ENCODE measurements around the gene CPEB3.
"Not testable (repeated sequence)": the region's sequence is repeated elsewhere in the genome, so short reads cannot be mapped to it uniquely, and the experiment has no call there.

Gene CPEB3

DNA sequence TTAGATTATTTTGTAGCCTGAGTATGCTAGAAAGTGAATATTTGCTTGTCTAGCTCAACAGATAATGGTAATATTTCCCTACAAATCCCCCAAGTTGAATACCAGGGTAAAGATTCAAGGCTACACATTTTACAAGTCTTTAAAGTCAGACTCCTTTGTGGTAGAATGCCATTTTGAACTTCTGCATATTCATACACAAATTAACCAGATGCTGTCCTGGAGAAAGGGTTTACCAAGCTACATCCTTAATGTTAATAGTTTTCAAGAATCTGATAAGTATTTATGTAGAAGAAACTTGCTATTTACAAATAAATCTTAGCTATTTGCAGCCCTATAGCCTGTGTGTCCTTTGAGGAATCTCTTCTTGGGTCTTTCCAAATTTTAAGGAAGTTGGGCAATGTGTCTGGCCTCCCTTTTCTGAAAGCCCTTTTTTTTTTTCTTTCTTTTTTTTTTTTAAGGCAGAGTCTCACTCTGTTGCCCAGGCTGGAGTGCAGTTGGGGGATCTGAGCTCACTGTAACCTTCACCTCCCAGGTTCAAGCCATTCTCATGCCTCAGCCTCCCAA is 82.6 kb downstream of the CPEB3 start:
- no peak for DNase-seq

DNA sequence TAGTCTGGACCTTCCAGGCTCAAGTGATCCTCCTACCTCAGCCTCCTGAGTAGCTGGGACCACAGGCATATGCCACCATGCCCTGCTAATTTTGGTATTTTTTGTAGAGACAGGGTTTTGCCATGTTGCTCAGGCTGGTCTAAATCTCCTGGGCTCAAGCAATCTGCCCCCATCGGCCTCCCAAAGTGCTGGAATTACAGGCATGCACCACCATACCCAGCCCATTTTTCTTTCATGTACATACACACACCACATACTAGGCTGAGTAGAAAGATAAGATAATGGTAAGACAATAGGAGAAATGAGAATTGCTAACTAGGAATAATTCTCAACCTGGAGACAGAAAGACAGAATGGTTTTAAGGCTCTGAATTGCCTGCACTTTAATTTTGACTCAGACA is 83.8 kb downstream of the CPEB3 start:
- DNase-seq: no peak

DNA sequence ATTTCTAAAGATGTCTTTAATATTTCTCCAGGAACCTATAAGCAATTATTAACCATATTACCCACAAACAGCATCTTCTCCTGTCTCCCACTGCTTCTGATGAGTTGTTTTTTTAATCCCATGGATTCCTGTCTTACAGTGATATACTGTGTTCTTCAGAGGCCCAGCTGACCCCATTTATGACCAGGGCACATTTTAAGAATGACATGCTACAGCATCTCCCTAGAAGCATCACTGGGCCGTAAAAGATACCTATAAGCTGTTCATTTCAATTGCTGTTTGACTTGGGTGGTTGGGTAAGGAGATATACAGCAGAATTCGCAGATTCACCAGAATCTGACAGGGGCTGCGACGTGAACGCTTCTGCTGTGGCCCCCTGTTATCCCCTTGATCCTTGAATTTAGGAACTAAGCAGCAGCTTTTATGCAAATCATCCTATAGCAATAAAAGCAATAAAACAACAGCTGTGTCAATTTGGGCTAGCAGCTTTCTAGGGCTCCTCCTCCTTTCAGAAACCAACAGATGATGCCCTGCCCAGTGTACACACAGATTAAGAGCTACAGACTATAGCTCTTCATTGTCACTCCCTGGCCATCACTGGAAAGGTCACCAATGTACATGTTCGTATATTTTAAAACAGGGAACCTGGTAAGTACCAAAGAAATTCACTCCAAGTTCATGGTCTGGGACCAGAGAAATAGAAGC is 86.8 kb downstream of the CPEB3 start:
- DNase-seq: peak; percentile 30 to 75

DNA sequence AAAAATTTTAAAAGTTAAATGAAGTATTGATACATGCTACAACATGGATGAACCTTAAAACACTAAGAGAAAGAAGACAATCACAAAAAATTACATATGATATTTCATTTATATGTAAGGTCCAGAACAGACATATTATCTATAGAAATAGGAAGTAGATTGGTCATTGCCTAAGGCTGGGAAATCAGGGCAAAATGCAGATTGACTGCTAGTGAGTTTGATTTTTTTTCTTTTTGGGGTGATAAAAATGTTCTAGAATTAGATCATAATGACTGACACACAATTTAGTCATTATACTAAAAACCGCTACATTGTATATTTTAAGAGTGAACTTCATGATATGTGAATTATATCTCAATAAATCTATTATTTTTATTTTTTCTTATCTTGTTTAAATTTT is 88.3 kb downstream of the CPEB3 start:
- no peak for DNase-seq

DNA sequence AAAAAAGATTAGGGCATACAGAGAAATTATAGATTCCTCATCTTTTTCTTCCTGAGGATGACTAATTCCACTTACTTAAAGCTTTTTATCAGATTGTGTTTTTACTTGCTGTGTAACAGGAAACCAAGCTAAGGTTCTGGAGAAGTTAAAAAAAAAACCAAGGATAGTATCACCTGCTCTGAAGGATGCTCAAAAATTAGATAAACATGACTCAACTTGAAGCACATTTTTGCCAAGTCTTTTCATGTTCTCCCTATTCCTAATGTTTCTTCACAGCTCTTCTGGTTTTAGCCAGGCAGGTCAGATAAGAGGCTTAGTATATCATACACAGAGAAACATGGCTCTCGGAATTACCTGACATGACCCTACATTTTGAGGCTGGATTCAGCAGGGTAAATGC is 90.3 kb downstream of the CPEB3 start:
- DNase-seq: no peak

DNA sequence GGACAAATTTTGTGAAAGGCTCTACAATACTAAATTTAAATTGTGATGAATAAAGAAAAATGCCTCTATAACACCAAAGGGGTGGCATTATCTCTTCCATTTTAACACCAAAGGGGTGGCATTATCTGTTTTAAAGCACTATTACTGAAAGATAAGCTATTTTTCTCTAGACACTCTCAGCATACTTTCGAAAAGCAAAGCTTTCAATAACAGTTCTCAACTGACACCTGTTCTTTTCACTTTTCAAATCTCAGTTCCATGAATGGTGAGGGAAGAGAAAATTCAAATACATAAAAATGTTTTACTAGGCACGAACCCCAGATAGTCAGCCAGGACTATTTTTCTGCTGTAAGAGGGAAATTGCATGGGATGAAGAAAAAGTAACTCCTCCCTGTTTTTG is 103.8 kb downstream of the CPEB3 start:
- DNase-seq: no peak

DNA sequence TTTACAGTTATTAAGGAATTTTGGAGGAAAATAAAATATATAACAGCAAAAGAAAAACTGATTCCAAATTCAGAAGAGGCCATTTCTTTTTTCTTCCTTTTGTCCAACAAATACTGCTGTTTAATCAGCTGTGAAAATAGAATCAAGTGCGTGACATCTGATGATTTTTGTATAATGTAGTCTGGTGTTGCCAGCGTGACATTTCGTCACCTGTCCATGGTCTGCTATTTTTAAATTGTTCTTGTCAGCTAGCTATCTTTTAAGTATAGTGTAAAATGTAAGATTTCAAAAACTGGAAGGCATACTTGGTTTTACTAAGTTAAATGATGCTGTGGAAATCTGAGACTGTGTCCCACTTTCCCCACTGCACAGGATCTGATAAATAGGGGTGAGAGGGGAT is 105.9 kb downstream of the CPEB3 start:
- no peak for DNase-seq

DNA sequence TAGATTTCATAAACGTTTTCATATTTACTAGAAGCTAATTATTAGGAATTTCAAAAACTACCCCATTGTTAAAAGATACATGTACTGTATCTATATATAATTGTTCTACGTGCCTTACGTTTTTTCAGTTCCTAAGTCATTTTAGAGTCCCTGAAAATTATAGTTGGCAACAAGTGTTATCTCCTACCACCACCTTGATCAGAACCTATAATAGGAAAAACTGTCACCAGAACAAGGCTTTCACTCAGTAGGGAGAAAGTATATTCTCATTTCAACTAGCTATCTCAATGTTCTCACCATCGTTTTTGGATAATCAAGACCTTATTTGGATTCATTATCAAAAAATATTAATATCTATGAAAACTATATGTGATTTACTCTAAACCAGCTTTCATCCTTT is 107.7 kb downstream of the CPEB3 start:
- no peak for DNase-seq

DNA sequence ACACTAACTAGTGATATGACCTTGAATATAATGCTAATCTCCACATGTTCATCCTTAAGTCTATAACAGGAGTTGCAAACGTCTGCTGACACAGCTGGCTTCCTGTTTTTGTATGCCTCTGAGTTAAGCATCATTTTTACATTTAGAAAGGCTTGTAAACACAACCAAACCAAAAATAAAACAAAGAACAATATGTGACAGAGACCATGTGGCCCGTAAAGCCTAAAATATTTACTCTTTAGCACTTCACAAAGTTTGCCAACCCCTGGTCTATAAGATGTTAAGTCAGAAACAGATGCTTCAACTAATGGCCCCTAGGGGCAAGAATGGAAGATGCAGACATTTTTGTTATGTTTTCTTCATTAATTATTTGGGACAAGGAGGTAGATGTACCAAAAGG is 109.3 kb downstream of the CPEB3 start:
- DNase-seq: peak in 1 of 2 experiments; percentile 4

DNA sequence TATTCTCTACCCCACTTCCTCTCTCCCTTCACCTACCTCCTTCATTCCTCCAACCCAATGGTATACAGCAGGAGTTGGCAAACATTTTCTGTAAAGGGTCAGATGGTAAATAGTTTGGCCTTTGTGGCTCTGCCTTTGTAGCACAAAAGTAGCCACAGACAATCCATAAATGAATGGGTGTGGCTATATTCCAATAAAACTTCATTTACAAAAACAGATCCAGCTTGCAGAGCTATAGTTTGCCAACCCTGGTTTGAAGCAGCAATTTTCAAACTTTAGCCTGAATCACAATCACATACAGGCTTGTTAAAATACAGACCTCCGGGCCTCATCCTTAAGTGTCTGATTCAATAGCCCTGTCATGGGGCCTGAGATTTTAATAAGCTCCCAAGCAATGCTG is 110.5 kb downstream of the CPEB3 start:
- DNase-seq: no peak

DNA sequence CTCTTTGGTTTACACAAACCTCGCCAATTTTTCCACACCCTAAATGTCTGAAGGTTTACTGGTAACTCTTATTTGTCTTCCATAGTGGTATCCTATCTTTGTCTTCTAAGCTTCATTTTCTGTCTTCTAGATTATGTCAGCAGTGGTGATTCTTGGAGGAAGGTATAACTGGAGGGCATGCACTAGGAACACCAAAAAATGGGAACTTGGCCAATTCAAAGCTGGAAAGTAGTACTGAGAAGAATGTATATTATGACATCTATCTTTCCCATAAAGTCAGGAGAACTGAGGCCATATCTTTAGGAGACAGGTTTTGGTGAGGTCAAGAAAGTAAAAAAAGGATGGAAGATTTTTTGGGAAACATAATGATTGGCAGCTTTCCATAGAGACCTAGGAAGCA is 113.3 kb downstream of the CPEB3 start:
- DNase-seq: no peak

DNA sequence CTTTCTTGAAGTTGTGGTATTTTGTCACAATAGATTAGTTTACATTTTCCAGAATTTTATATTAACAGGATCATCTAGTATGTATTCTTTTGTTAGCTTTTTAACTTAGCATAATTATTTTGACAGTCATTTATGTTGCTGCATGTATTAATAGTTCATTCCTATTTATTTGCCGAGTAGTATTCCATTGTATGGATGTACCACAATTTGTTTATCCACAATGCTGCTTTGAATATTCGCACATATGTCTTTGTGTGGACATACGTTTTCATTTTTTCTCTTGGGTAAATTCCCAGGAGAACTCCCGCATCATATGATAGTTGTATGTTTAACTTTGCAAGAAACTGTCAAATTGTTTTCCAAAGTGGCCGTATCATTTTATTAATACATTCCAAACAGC is 115.7 kb downstream of the CPEB3 start:
- no peak for DNase-seq

DNA sequence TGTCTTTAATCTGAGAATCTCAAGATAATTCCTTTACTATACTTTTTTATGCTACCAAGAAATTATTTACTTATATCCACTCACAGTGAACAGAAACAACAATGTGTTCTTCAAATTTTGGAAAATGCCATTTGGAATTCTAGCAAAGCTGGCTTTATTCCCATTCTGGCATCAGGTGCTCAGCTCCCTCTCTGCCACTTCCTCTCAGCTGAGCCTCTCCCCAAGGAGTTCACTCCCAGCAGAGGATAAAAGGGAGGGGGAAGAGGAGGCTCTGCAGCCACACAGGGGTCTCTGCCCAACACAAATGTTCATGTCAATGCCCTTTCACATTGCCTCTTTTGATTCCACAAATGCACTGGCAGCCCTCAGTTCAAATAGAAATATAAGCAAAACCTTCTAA is 116.9 kb downstream of the CPEB3 start:
- no peak for DNase-seq

DNA sequence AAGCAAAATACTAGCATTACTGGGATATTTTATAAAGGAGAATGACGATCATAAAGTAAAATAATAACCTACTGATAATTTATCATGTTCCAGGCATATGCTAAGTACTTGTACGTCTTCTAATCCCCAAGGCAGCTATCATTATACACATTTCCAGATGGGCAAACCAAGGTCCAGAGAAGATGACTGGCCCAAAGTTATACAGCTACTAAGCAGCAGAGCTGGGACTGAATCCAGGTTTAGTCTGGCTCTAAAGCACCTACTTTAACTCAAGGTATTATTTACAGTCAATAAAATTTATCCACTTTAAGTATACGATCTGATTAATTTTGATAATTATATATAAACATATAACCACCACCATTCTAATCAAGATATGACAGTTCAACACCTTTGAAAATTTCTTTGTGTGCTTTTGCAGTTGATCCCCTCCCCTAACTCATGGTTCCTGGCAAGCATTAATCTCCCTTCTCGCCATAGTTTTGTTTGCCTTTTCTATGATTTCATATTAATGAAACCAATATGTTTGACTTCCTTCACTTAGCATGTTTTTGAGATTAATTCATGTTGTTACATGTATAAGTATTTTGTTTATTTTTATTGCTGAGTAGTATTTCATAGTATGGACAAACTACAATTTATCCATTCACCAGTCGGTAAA is 126.7 kb downstream of the CPEB3 start:
- DNase-seq: peak; percentile 5 to 30

DNA sequence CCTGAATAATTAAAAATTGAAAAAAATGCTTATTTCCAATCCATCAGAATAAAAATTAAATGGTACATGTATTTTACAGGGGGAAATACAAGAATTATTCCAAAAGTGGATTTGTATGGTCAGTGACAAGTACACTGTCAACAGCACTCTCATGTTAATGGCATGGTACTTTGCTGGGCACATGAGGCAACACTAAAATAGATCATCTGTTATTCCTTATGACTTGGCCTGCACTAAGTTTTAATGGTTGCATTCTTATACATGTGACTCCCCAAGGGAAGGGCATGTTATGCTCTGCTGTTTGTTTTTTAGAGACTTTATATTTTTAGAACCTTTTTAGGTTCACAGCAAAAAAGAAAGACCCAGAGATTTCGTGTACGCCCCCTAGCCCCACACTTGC is 128.3 kb downstream of the CPEB3 start:
- no peak for DNase-seq

DNA sequence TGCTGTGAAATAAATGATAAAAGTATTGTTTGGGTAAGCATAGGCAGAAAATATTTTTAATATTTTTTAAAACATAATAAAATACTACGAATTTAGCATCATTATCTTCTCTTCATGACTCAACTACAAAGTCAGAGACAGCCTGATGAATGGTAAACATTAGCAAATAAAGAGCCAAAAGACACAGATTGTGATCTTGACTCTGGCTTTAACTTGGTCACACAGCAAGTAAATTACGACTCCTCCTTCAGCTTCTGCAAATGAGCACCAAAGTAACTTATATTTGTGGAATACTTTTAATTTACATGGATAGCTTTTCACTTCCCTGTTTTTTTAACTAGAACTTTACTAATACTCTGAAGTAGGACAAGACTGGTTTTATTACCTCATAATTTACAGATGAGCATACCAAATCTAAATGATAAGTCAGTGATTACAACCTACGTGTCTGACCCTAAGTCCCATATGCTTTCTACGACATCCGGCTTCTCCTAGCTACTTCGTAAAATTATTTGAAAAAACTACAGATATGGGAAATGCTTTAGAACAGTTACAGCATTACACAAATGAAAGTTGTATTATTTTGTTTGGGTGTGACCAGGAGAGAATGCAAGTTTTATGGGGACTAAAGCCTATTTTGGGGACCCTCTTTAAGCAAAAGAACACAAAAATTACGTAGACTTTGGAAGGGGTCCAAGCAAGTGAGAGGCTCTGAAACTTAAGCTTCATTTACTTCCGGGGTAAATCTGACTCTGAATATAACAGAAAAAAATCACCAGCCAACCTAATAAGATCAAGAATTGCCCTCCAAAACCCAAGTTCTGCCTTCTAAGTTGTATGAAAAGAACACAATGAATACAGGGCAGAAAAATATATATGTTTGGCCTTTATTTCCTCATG is 133.8 kb downstream of the CPEB3 start:
- DNase-seq: no peak

DNA sequence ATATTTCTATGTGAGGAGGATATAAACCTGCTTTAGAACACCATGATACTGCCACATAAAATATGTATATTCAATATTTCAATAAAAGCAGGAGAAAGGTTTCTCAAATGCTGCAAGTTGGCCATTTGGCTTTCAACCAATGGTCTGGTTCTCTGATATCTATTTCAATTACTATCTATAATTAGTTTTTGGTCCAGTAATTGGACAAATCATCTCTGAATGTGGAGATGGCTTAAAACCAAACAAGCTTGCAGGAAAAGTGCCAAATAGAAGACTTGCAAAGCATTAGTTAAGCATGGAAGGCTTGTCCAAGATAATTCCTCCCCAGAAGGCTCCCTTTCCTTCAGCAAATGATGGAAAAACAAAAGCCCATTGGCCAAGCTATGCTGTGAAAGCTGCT is 140.1 kb downstream of the CPEB3 start:
- no peak for DNase-seq

DNA sequence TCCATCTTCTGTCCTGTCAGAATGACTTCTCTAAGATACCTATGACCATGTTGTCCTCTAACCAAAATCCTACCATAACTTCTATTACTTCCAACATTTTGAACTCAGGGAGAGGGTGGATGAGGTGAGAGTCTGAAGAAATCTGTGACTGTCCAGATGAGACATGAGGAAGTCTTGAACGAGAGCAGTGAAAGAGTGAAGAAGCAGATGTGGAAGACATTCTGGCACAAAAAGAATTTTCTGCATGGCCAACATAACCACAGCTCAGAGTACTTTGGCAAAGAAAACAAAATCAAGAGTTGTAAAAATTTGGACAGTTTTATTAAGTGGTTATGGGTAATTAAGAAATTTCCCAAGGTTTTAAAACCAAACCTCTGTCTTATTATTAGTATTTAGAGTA is 141.6 kb downstream of the CPEB3 start:
- DNase-seq: no peak

DNA sequence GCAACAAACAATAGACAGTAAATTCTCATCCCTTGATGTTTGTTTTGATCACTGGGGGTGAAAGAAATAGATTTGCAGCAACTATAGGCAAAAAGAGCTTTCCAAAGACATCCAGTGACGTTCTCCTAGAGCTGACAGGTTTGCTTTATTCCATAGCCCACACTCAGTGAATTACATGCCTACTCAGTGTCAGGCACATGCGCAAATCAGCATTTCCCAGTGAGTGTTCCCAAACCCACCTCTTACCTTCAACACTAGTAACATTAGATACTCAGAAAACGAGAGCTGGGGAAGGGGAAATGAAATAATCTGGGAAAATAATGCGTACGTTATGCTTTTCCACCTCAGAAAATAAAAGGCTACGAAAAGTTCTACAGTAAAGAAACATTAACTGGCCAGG is 144.1 kb downstream of the CPEB3 start:
- no peak for DNase-seq

DNA sequence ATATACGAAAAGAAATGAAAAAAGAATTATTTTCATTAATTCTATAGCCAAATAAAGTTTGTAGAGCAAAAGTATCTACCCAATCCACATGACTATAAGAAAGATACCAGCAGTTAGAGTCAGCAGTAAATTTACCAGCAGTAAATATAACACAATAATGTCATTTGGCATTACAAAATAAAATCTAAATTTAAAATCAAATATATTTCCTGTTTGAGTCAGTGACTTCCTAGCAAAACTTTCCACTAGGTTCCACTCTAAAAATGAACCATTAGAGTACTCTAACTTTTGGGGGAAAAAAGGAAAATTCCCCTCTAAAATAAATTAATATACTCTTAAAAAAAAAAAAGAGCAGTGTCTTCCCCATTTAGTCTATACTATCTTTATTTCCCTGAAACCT is 144.8 kb downstream of the CPEB3 start:
- DNase-seq: no peak

DNA sequence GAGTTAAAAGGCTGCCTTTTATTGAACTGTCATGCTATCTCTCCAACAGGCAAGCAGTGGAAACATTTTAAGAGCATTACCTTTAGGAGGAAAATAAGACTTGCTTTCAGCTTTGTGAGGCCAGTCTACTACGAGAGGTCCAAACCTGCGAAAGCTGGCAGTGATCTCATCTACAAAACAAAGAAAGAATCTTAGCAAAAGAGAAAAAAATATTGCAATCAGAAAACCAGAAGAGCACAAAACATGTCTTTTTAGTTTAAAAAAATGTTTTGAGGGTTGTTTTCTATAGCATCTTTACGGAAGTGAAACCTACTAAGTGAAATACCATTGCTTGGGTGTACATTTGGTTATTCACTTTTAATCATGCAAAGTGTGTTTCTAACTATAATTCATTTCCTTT is 147.9 kb downstream of the CPEB3 start:
- no peak for DNase-seq

DNA sequence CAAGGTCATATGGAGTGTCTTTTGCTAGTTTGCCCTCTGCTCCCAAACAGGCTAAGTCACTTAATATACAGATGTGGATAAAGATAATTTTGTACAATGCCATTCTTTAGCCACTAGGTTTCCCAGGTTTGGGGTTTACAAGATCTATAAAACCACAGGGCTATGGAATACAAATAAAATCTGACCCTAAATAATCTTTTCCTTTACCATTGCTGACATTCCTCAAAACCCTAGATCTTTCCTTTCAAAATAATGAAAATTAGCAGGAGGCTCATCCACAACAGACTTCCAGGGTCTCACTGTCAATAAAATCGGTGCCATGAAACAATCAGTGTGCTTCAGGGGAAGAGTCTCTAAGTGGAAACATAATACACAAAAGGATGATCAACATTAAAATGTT is 148.4 kb downstream of the CPEB3 start:
- no peak for DNase-seq

DNA sequence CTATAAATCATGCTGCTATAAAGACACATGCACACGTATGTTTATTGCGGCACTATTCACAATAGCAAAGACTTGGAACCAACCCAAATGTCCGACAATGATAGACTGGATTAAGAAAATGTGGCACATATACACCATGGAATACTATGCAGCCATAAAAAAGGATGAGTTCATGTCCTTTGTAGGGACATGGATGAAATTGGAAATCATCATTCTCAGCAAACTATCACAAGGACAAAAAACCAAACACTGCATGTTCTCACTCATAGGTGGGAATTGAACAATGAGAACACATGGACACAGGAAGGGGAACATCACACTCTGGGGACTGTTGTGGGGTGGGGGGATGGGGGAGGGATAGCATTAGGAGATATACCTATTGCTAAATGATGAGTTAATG is 149.7 kb downstream of the CPEB3 start:
- not testable (repeated sequence) for DNase-seq

DNA sequence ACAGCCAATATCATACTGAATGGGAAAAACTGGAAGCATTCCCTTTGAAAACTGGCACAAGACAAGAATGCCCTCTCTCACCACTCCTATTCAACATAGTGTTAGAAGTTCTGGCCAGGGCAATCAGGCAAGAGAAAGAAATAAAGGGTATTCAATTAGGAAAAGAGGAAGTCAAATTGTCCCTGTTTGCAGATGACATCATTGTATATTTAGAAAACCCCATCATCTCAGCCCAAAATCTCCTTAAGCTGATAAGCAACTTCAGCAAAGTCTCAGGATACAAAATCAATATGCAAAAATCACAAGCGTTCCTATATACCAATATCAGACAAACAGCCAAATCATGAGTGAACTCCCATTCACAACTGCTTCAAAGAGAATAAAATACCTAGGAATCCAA is 156.8 kb downstream of the CPEB3 start:
- DNase-seq: not testable (repeated sequence)

Measured in NCI-H524 (cell line).